PC-9 (cell line): ENCODE measurements around the gene CDC42.

Source experiments
- CTCF ChIP-seq: fragments of 200-600 bp; sonication (generic); conservative IDR thresholded peaks from 2 replicates; pipeline ENCODE4 v1.6.1; 2017; ENCODE audit warnings: mixed run types, antibody characterized with exemption, mild to moderate bottlenecking, moderate library complexity
- EZH2 ChIP-seq: fragments of 200-600 bp; sonication (generic); IDR thresholded peaks from 2 replicates; pipeline ENCODE4 v1.8.0; 2017; ENCODE audit warnings: antibody characterized with exemption, low read depth

- TF ChIP-seq EZH2 (no peak), CTCF (no peak)
Measured at GRCh38 chr1:22037520-22037919, 15.0 kb upstream of the CDC42 start.
